Measurements from ENCODE around the gene MX1.

The MX1 gene

GRCh38 chr21:41432562-41433460, 6.8 kb downstream of the MX1 start:
- no peak for DNase-seq (ENCODE audit: low read depth)

DNA sequence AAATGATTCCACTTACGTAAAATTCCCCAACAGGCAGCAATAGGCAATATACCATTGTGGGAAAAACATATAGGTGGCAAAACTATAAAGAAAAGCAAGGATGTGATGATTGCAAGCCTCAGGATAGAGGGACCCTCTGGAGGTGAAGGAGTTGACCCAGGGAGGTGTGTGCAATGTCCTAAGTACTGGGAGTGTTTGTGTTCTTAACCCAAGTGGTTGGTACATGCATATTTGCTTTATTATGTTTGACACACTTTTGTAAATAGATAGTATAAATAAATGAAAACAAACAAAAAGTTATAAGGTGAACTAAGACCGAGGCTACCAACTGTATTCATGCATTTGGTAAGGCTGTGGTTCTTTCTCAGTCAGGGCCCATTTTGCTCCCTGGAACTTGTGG, 7.5 kb downstream of the MX1 start:
- no peak for DNase-seq (ENCODE audit: low read depth)

- DNase-seq (ENCODE audit: low read depth): no peak
Measured at GRCh38 chr21:41435706-41436105, 9.7 kb downstream of the MX1 start.

DNA sequence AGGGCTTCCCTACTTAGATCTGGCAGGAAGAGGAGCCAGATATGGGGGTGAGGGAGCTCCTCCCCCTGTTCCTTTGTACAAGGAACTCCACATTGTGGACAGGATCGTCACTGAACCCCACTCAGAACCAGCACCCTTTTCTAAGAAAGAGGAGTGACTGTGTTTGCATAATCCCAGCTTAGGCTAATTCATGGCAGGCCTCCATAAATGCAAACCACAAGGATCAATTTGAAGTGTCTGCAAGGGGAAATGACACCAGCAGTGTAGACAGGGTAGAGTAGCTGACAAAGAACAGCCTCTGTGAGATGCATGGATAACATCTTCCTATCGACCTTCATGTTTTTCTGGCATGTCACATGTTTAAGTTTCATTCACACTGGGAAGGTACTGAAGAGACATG, 11.7 kb downstream of the MX1 start:
- DNase-seq (ENCODE audit: low read depth): no peak

GRCh38 chr21:41438425-41439113, 12.5 kb downstream of the MX1 start:
- no peak for DNase-seq (ENCODE audit: low read depth)

DNA sequence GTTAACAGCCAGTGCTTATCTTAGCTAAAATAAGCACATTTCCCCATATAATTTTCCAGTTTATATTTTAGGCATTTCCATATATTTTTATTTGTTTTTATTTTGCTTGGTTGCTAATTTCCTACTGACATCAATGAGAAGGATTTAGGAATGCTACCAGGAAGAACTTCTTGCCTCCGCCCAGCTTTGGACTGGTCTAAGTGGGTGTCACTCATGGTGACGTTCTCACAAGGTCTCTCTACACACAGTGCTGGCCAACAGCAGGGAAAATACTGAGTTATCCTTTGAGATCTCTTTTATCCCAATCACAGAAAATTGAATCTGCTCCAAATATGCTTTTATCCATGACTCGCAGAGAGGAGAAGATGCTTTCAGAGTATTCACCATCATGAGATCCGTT, 13.2 kb downstream of the MX1 start:
- no peak for DNase-seq (ENCODE audit: low read depth)

DNA sequence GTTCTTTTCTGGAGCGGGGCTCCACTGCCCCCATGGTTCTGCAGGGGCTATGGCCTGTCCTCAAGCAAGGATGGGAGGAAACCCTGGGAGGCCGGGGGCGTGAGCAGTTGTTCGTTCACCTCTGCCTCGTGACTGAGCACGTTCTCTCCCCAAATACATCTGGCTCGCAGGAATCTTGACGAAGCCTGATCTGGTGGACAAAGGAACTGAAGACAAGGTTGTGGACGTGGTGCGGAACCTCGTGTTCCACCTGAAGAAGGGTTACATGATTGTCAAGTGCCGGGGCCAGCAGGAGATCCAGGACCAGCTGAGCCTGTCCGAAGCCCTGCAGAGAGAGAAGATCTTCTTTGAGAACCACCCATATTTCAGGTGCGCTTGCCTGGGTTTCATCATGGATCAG, 15.5 kb downstream of the MX1 start:
- no peak for DNase-seq (ENCODE audit: low read depth)

GRCh38 chr21:41442481-41443186, 16.6 kb downstream of the MX1 start:
- no peak for DNase-seq (ENCODE audit: low read depth)

GRCh38 chr21:41443562-41443961, 17.5 kb downstream of the MX1 start:
- no peak for DNase-seq (ENCODE audit: low read depth)

DNA sequence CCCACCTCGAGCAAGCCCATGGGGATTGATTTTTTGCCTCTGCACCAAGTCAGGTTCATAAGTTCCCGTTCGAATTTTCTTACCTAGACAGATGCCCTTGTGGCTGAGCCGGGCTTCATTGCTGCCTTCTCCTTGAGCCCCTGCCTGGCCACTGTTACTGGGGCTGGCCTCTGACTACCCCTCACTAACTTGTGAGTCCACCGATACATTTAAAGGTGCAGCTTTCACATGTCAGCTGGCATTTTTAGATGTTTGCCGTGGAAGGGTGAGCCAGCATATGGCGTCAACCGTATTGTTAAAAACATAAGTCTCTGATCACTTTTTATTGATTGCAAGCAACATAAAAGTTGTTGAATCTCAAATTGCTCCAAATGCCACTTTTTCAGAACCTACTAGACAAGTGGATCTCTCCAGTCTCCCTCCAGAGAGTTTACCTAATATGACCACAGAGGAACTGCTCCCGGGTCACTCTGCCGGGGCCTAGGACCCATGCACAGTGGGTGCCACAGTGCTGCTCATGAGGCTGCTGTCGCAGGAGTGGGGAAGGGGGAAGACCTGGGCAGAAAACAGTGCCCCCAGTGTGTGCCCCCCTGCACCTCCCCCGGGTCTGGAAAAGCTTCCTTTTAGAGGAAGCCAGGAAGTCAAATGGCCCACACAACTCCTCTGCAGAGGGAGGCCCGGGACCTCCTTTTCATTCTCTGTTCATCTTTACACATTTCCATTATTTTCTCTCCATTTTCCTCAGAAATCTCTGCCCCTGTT, 18.8 kb downstream of the MX1 start:
- no peak for DNase-seq (ENCODE audit: low read depth)

DNA sequence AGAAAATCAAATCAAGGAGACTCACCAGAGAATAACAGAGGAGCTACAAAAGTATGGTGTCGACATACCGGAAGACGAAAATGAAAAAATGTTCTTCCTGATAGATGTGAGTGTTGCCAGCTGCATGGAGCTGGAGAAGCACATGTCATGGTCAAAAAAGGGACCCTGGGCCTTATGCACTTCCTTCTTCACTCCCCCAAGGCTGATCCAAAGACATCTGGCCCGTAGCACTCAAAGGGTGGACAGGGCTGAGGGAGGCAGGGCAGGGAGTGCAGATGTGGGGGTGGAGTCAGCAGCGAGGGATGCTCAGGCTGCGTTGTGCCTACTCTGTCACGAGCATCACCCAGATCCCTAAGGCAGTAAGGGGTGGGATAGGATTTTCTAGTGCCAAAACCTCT, 19.4 kb downstream of the MX1 start:
- no peak for DNase-seq (ENCODE audit: low read depth)

GRCh38 chr21:41446586-41446985, 20.5 kb downstream of the MX1 start:
- DNase-seq (ENCODE audit: low read depth): no peak

DNA sequence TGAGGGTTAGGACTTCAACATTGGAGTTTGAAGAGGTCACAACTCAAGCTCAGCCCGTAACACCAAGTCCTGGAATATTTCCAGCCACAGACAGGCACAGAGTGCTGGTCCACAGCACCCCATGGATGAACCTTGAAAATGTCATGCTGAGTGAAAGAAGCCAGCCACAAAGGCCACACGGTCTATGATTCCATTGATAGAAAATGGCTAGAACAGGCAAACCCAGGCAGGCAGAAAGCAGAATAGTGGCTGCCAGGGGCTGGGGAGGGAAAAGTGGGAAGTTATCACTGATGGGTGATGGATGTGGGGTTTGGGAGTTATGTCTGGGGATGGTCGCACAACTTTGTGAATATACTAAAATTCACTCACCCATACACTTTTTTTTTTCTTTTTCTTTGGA, 21.3 kb downstream of the MX1 start:
- DNase-seq (ENCODE audit: low read depth): no peak

GRCh38 chr21:41449613-41450012, 23.6 kb downstream of the MX1 start:
- no peak for DNase-seq (ENCODE audit: low read depth)

DNA sequence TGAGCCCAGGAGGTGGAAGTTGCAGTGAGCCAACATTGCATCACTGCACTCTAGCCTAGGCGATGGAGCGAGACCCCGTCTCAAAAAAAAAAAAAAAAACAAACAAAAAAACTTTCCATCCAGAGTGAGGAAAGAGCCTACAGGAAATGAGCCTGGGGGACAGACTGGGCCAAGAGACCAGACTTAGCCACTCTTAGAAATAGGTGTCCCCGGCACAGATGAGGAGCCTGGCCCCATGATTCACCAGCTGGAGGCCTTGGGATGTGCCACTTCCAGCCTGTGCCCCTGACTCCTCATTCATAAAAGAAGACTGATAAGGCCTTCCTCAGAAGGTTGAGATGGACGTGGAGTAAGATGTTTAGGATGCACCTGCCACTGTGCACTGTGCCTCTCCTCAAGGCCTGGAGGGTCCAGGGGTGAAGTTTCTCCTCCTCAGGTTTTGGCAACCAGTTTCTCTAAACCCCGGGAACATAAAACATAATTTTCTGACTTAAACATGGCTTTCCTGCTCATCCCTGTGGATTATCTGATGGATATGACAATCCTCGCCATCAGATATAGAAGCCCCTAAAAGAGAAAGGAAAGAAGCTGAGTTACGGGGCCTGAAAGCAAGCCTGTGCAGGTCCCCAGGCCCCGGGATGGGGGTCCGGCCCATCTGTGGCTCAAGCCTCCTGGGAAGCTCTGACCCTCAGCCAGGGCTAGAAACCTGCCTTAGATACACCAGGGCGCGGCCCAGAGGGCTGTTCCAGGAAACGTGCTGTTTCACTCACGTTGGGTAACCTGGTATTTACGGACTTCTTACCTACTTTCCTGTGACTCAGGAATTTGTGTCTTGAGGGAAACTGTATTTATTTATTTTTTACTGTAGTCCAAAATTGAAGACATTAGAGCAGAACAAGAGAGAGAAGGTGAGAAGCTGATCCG, 26.0 kb downstream of the MX1 start:
- no peak for DNase-seq (ENCODE audit: low read depth)

GRCh38 chr21:41453198-41453597, 27.2 kb downstream of the MX1 start:
- no peak for DNase-seq (ENCODE audit: low read depth)

DNA sequence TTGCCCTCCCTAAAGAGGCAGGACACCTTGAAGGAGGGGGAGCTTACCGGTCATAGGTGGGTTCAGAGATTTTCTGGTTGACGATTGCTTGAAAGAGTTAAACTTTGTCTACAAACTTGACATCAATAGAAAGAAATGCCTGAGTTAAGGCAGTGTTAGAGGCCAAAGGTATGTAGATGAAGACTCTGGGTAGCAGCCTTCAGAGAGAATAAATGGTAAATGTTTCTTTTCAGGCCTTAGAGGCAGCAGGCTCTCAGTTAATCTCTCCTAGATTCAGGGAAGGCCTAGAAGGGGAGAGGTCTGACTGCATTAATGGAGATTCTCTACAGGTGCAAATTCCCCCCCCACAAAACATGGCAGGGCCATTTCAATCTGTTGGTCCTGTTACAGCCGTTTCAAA, 27.7 kb downstream of the MX1 start:
- no peak for DNase-seq (ENCODE audit: low read depth)

DNA sequence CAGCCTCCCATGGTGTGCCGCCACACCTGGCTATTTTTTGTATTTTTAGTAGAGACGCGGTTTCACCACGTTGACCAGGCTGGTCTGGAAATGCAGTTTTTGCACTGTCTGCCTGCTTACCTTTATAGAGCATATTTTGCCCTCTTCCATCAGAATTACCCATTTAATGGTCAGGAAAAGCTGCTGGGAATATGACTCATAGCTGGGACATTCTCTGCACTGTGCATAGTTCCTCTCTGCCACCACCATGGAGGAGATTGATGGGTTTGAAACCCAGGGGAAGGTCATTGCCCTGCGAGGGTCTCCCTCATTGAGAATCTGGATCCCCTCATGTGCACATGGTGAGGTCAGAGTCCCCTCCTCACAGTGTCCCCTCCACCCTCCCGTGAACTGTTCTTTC, 32.1 kb downstream of the MX1 start:
- no peak for DNase-seq (ENCODE audit: low read depth)

- DNase-seq (ENCODE audit: low read depth): no peak
Measured at GRCh38 chr21:41458559-41458958, 32.5 kb downstream of the MX1 start.

DNA sequence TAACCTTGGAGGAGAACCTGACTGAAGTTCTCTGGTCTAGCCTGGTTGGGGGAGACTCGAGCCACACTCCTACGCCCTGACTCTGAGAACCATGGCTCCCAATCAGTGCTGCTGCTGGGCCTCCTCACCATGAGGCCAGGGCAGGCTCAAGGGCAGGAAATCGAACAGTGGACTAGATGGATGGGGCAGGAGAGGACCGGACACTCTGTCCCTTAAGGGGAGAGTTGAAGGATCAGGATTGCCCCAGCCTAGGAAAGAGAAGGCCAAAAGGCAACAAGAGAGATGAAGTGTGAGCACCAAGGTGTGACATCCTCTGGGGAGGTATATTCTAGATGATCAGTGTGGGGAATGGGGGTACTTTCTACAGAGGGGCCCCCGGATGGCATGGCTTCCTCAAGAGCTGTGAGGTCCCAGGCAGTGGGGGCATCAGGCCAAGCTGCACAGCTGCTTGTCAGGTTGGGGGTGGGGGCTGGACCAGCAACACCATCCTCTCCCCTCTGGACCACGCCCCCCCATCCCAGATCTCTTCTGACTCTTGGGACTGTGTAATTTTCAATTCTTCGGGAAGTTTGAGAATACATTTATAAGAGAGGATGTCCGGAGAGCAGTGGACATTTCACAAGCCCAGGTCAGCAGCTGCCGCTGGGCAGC, 34.0 kb downstream of the MX1 start:
- no peak for DNase-seq (ENCODE audit: low read depth)
